Measurements from ENCODE around the gene AEBP1. TPM values are rescaled to one million over a fixed set of nuclear protein-coding genes. Genes with fewer than 3 reads are reported as not detected.

Gene AEBP1
- total RNA-seq, 1 experiment from 2014 or later: not detected

DNA sequence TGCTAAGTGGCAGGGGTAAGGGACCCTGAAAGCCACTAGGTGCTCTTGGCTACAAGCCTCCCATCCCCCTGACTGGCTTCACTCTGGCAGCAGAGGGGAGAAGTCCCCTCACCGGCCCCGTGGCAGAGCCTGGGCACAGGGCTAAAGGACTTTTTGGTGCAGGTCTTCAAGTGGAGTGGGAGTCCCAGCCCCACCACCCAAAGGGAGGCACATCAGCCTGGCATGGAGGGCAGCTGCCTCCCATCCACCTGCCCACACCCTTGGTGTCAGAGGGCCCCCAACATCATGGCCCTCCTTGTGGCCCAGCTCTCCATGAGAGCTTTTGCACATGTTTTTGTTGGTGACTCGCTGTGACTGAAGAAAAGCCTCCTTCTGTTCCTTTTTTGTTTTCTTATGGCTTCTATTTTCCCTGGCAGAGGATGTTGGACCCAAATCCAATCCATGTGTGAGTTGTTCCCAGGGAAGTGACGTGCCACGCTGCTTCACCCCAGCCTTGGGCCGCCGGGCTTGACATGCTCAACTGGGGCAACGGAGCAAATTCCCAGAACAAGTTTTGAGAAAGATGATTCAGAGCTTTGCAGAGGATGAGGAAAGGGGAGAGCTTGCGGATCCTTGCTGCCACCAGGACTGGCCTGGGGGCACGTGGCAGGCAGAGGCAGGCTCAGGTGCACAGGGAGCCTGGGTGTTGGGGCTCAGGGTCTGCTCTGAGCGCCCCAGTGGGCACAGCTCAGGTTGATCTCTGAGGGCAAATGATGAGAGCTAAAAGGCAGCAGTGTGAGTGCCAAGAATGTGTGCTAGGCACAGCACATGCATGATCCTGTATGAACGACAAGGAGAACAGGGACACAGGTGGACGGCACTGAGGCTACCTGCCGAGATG is 1.9 kb upstream of the AEBP1 start:
- no peak for DNase-seq (ENCODE audit: extremely low read depth, low read depth)

- no peak for DNase-seq (ENCODE audit: extremely low read depth, low read depth)
These were observed 1.1 kb upstream of the AEBP1 start for GRCh38 chr7:44102846-44103565.

DNA sequence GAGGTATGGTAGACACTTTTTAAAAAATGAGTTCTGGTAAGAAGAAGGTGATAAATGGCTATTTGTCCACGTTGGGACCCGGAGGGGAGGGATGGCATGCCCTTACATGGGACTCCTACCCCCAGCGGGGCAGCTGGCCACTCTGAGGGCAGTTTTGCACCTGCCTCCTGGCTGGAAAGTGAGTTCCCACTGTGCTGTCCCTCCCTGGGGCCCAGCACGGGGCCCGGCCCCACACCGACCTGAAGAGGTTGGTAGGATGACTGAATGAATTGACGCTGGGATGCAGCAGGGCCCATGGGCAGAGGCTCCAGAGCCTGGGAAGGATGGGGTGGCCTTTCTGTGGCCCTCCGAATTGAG is 601 bp upstream of the AEBP1 start:
- no peak for DNase-seq (ENCODE audit: extremely low read depth, low read depth)

DNA sequence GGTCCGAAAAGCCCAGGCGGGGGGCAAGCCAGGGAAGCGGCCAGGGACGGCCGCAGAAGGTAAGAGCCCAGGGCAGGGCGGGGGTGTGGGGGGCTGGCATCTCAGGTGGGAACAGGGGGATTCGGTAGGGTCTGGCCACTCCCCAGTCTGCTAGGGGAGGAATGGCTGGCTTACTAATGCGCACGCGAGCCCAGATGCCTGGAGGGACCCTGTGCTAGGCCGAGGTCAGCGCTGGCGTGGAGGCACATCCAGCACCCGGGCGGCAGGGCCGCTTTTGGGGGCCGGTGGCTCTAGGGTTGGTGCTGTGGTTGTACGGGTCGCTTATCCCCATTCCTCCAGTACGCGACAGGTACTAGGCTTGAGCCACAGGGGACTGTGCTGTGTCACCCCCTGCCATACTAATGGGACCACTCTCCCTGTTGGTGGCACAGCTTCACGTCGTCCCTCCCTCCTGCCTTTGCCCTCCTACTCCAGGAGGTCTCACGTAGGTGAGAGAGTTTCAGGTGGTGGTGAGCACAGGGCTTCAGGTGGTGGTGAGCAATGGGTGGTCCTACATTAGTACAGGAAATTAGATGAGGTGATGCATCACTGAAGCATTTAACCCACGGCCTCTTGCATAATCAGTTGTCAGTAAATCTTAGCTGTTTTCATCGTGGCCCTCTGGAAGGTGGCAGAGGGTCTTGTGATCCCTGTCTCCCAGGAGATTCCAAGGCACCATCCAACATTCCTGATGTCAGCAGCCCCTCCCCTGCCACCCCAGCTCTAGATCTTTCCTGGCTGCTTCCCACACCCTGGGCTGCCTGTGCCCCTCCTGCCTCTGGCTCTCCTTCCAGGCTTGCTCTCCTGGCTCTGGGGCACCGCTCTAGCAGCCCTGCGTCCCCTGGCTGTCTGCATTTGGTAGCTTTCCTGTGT is 971 bp downstream of the AEBP1 start:
- DNase-seq (ENCODE audit: extremely low read depth, low read depth): no peak

DNA sequence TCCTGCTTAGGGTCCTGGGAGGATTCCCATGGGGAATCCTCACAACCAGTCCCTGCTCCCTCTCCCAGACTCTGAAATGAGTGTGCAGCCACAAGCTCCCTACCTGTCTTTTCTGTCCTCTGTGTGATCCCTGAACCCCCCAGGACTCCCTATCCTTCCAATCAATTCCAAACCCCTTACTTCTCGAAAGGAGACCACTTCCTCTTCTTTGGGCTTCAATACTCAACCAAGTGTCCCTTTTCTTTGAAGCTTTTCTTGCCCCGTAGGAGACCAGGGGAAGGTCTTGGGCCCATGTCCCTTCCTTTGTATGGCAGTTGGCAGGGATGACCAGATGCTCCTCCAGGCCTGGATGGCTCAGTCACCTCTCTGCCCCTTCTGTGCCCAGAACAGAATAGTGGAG is 1.7 kb downstream of the AEBP1 start:
- no peak for DNase-seq (ENCODE audit: extremely low read depth, low read depth)

DNA sequence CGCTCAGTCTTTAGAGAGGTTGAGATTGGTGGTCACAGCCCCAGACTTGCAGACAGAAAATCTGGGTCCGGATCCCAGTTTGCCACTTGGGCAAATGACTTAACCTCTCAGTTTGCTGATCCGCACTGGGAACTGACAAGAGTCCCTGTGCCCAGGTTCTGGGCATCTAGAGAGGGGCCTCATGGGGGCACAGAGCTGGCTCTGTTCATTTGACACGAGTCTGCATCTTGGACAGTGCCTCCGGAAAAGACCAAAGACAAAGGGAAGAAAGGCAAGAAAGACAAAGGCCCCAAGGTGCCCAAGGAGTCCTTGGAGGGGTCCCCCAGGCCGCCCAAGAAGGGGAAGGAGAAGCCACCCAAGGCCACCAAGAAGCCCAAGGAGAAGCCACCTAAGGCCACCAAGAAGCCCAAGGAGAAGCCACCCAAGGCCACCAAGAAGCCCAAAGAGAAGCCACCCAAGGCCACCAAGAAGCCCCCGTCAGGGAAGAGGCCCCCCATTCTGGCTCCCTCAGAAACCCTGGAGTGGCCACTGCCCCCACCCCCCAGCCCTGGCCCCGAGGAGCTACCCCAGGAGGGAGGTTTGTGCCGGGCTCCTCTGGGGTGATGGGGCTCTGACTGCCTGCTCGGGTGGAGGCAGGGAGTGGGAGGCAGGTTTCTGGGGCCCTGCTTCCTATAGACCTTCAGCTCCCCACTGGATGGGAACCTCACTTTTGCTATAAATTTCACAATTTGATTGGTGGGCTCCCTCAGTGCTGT is 2.3 kb downstream of the AEBP1 start:
- no peak for DNase-seq (ENCODE audit: extremely low read depth, low read depth)

- DNase-seq (ENCODE audit: extremely low read depth, low read depth): no peak
These were observed 3.2 kb downstream of the AEBP1 start for GRCh38 chr7:44107116-44107960.

GRCh38 chr7:44107961-44108767 is 4.0 kb downstream of the AEBP1 start:
- no peak for DNase-seq (ENCODE audit: extremely low read depth, low read depth)

- DNase-seq (ENCODE audit: extremely low read depth, low read depth): no peak
These were observed 4.9 kb downstream of the AEBP1 start for GRCh38 chr7:44108768-44109750.

- no peak for DNase-seq (ENCODE audit: extremely low read depth, low read depth)
These were observed 5.8 kb downstream of the AEBP1 start for GRCh38 chr7:44109991-44110390.

DNA sequence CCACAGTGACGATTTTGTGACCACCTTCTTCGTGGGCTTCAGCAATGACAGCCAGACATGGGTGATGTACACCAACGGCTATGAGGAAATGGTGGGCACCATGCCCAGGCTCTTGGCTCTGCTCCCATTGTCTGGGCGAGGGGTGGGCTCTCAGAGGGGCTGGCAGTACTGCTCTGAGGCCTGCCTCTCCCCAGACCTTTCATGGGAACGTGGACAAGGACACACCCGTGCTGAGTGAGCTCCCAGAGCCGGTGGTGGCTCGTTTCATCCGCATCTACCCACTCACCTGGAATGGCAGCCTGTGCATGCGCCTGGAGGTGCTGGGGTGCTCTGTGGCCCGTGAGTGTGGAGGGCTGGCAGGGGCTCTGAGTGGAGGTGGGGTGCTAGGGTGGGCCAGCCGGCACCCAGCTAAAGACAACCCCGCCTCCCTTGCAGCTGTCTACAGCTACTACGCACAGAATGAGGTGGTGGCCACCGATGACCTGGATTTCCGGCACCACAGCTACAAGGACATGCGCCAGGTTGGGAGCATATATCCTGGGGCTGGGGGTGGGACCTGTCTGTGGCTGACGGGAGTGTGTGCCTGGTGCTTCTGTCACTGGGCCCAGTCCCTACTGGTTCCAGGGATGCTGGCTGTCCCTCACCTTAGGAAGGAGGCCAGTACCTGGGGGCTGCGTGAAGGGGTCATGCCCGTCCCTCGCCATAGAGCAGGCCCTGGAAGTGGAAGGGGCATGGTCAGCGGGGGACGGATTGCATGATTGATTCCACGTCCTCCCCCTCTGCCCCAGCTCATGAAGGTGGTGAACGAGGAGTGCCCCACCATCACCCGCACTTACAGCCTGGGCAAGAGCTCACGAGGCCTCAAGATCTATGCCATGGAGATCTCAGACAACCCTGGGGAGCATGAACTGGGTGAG is 6.8 kb downstream of the AEBP1 start:
- DNase-seq (ENCODE audit: extremely low read depth, low read depth): no peak

DNA sequence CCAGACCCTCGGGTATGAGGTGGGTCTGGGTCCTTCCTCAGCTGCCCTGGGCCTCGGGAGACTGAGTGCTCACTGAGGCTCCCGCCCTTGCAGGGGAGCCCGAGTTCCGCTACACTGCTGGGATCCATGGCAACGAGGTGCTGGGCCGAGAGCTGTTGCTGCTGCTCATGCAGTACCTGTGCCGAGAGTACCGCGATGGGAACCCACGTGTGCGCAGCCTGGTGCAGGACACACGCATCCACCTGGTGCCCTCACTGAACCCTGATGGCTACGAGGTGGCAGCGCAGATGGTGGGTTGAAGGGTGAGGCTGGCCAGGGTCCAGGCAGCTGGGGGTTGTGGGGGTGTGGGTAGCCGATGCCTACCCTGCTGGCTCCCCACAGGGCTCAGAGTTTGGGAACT is 7.6 kb downstream of the AEBP1 start:
- DNase-seq (ENCODE audit: extremely low read depth, low read depth): no peak

DNA sequence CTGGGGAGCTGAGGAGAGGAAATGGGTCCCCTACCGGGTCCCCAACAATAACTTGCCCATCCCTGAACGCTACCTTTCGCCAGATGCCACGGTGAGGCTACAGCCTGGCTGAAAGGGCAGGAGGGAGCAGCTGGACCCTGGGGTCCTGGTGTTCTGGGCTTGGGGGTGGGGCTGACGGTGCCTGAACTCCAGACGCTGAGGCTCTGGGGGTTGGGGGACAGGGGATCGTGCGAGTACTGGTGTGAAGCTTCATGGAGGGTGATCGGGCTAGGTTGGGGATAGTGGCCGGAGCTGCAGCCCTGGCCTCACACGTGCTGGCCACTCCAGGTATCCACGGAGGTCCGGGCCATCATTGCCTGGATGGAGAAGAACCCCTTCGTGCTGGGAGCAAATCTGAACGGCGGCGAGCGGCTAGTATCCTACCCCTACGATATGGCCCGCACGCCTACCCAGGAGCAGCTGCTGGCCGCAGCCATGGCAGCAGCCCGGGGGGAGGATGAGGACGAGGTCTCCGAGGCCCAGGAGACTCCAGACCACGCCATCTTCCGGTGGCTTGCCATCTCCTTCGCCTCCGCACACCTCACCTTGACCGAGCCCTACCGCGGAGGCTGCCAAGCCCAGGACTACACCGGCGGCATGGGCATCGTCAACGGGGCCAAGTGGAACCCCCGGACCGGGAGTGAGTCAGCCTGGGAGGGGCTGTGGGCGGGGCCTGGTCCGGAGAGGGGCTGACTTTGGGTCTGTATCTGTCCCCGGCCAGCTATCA is 8.3 kb downstream of the AEBP1 start:
- DNase-seq (ENCODE audit: extremely low read depth, low read depth): no peak

DNA sequence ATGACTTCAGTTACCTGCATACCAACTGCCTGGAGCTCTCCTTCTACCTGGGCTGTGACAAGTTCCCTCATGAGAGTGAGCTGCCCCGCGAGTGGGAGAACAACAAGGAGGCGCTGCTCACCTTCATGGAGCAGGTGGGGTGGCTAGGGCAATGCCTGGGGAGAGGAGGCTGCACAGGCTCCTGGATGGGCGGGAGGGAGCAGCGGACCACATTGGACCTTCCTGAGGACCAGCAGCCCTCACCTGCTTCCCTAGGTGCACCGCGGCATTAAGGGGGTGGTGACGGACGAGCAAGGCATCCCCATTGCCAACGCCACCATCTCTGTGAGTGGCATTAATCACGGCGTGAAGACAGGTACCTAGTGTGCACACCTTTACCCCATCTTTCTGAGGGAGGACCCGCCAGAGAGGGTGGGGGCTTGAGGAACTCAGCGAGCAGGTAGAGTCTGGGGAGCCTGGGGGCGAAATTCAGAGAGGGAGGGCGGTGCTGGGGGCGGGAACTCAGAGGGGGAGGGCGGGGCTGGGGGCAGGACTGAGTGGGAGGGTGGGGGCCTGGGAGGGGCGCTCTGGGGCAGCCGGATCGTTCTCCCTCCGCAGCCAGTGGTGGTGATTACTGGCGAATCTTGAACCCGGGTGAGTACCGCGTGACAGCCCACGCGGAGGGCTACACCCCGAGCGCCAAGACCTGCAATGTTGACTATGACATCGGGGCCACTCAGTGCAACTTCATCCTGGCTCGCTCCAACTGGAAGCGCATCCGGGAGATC is 9.0 kb downstream of the AEBP1 start:
- DNase-seq (ENCODE audit: extremely low read depth, low read depth): no peak

All from NCI-H460 (cell line).